Tibial nerve (tissue), 4 donors: ENCODE results near the gene THY1.

Experiments
- CTCF ChIP-seq, 5 experiments: fragments of 200-600 bp in 3 of 5; fragments of 450-650 bp in 2 of 5; sonication (generic) in 3 of 5; IDR thresholded peaks; one replicate each; pipeline ENCODE4 v1.5.1; 2016 to 2019; ENCODE audit warnings: antibody characterized with exemption in 5 of 5, mild to moderate bottlenecking in 3 of 5, moderate library complexity in 2 of 5
- EP300 ChIP-seq, 2 donors: sonication (generic); formaldehyde crosslinking; IDR thresholded peaks; one replicate each; pipeline ENCODE4 v1.6.1; 2017; ENCODE audit warnings: antibody characterized with exemption in 2 of 2, mild to moderate bottlenecking in 1 of 2

DNA sequence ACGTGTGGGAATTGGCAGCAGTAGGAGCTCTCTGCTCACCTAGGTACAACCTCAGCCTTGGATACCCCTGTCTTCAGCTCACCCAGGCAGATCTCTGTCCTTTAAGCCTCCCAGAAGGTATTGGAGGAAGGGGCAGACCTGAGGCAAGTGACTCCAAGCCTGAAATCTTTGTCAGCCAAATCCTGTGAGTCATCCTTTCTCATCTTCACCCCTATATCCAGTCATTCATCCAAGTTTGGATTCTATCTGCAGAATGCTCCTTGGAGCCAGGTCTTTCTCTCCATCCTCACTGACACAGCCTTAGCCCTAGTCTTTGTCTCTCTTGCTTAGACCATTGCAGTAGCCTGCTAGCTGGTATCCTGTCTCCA lies 10.4 kb upstream of the THY1 start:
- TF ChIP-seq CTCF (IDR thresholded peaks at IDR 0.05), result no peak
- no peak for TF ChIP-seq EP300 (IDR thresholded peaks at IDR 0.05)
